OCI-LY7 (cell line): Measurements from ENCODE around the gene TNFSF15. TPM values are rescaled to one million over a fixed set of nuclear protein-coding genes. Genes with fewer than 3 reads are reported as not detected.

ENCODE experiments used
- BruUV-seq: library from RNA; stranded (reverse); fragments of 400-500 nt; replicated peaks from 2 replicates; lab custom pipeline; 2021; lab: Mats Ljungman, UMichigan
- CTCF ChIA-PET: fragments of 300-600 bp; sonication (Branson Sonifier 250); formaldehyde crosslinking; loops from one replicate; lab custom pipeline; 2022; ENCODE audit warnings: antibody characterized with exemption; ENCODE audit not compliant: unreplicated experiment; lab: Charles Lee
- POLR2A ChIA-PET: fragments of 300-600 bp; sonication (Branson Sonifier 250); formaldehyde crosslinking; loops from one replicate; lab custom pipeline; 2022; ENCODE audit warnings: antibody characterized with exemption; lab: Charles Lee
- DNase-seq: peaks from one replicate; pipeline ENCODE4 v3.0.0-alpha.2; 2015; ENCODE audit warnings: low spot score
- H2AFZ ChIP-seq: fragments of 200-600 bp; sonication (generic), shearing (Covaris generic); 2 replicates; pipeline ENCODE4 v1.6.1; 2014; ENCODE audit warnings: mild to moderate bottlenecking, antibody characterized with exemption, low read length, moderate library complexity
- H3K27ac ChIP-seq: fragments of 200-600 bp; sonication (generic); 2 replicates; pipeline ENCODE4 v1.5.1; 2014; ENCODE audit warnings: mixed run types, low read depth, mild to moderate bottlenecking, moderate library complexity, low read length, inconsistent platforms; ENCODE audit not compliant: poor library complexity, severe bottlenecking
- H3K36me3 ChIP-seq: fragments of 200-600 bp; sonication (generic); 2 replicates; pipeline ENCODE4 v1.6.1; 2014; ENCODE audit warnings: mild to moderate bottlenecking, antibody characterized with exemption, low read length, moderate library complexity, mixed read lengths; ENCODE audit not compliant: insufficient read depth
- H3K4me1 ChIP-seq: fragments of 200-600 bp; sonication (generic); 2 replicates; pipeline ENCODE4 v1.5.1; 2014; ENCODE audit warnings: mild to moderate bottlenecking, low read length; ENCODE audit not compliant: insufficient read depth, poor library complexity, severe bottlenecking
- H3K4me2 ChIP-seq: fragments of 200-600 bp; sonication (generic); 2 replicates; pipeline ENCODE4 v1.6.1; 2014; ENCODE audit warnings: mild to moderate bottlenecking, low read length
- H3K4me3 ChIP-seq: fragments of 200-600 bp; sonication (generic); 2 replicates; pipeline ENCODE4 v1.5.1; 2014; ENCODE audit warnings: mild to moderate bottlenecking, low read depth, low read length; ENCODE audit not compliant: poor library complexity, severe bottlenecking
- H3K79me2 ChIP-seq: fragments of 200-600 bp; sonication (generic); 2 replicates; pipeline ENCODE4 v1.6.1; 2016; ENCODE audit warnings: low read depth, mild to moderate bottlenecking, low read length, moderate library complexity, mixed read lengths; ENCODE audit not compliant: insufficient read depth
- H3K9me2 ChIP-seq: fragments of 200-600 bp; sonication (generic); 2 replicates; pipeline ENCODE4 v1.6.1; 2016; ENCODE audit warnings: mild to moderate bottlenecking, low read length, mixed read lengths; ENCODE audit not compliant: insufficient read depth
- H3K9me3 ChIP-seq: fragments of 200-600 bp; sonication (generic); 2 replicates; pipeline ENCODE4 v1.6.1; 2014; ENCODE audit warnings: mild to moderate bottlenecking, mixed run types, low read length, mixed read lengths
- H4K20me1 ChIP-seq: fragments of 200-600 bp; sonication (generic); 2 replicates; pipeline ENCODE4 v1.6.1; 2014; ENCODE audit warnings: mild to moderate bottlenecking, antibody characterized with exemption, low read length, moderate library complexity, mixed read lengths; ENCODE audit not compliant: insufficient read depth
- CTCF ChIP-seq: fragments of 200-600 bp; sonication (generic); conservative IDR thresholded peaks from 2 replicates; pipeline ENCODE4 v1.5.1; 2014; ENCODE audit warnings: mild to moderate bottlenecking, antibody characterized with exemption, low read length, moderate library complexity, mixed read lengths
- EZH2phosphoT487 ChIP-seq: fragments of 200-600 bp; sonication (generic); IDR thresholded peaks from 2 replicates; pipeline ENCODE4 v1.6.1; 2018; ENCODE audit warnings: low read depth, borderline replicate concordance, mild to moderate bottlenecking, mixed run types, antibody characterized with exemption, low read length, moderate library complexity, mixed read lengths
- intact Hi-C: fragments of 100-400 bp; cut with micrococcal nuclease; formaldehyde crosslinking; loops from one replicate; pipeline ENCODE4 v1.10.0; 2022; ENCODE audit not compliant: unreplicated experiment
- total RNA-seq, 2 experiments: library from RNA; depleted of rRNA in 1 of 2; stranded (reverse); fragments of >200 nt in 1 of 2; shearing (Covaris generic) in 1 of 2; gene quantifications; 2 replicates each; pipeline ENCODE4 v1.2.3, GENCODE V29; 2014 to 2022

Gene TNFSF15
- total RNA-seq, 2 experiments from 2014 or later = 0.23 TPM; not detected in 1

GRCh38 chr9:114763220-114763619 is 42.6 kb downstream of the TNFSF15 start:
- Histone ChIP-seq H3K4me1 (no peaks in the 10 kb centered on the region), H3K9me3 (no peaks in the 10 kb centered on the region), H3K4me2 (no peak overlapping the region), H3K36me3 (no peaks in the 10 kb centered on the region), H3K4me3 (no peak overlapping the region), H3K27ac (no peak overlapping the region), H3K79me2 (no peaks in the 10 kb centered on the region), H3K9me2 (no peaks in the 10 kb centered on the region), H4K20me1 (no peaks in the 10 kb centered on the region; the same call in 1 of the 2 replicates), H2AFZ (no peak overlapping the region)
- CTCF ChIA-PET = no interaction called here
- BruUV-seq = no TSS peak
- intact Hi-C loops = no loop called here
- TF ChIP-seq EZH2phosphoT487 (no peak), CTCF (no peak)
- no peak for DNase-seq
- POLR2A ChIA-PET = no interaction called here

GRCh38 chr9:114761523-114761922 is 44.3 kb downstream of the TNFSF15 start:
- H4K20me1 ChIP-seq = no peaks in the 10 kb centered on the region; the same call in 1 of the 2 replicates
- no peak overlapping the region for H3K4me3 ChIP-seq
- H3K4me2 ChIP-seq = no peak overlapping the region
- H2AFZ ChIP-seq = no peak overlapping the region
- H3K4me1 ChIP-seq = no peaks in the 10 kb centered on the region
- no peak for TF ChIP-seq EZH2phosphoT487
- TF ChIP-seq CTCF = no peak
- H3K36me3 ChIP-seq = no peaks in the 10 kb centered on the region
- H3K79me2 ChIP-seq = no peaks in the 10 kb centered on the region
- CTCF ChIA-PET = no interaction called here
- no peaks in the 10 kb centered on the region for H3K9me2 ChIP-seq
- intact Hi-C loops = no loop called here
- POLR2A ChIA-PET = no interaction called here
- no peaks in the 10 kb centered on the region for H3K9me3 ChIP-seq
- DNase-seq = no peak
- no TSS peak for BruUV-seq
- H3K27ac ChIP-seq = no peak overlapping the region

GRCh38 chr9:114759512-114760341 is 46.1 kb downstream of the TNFSF15 start:
- H3K4me3 ChIP-seq = no peak overlapping the region
- POLR2A ChIA-PET = interaction anchor here (1.2 kb wide), 1 partner anchor 147 kb away, joined by 3 read pairs; no protein-coding TSS in a partner anchor
- CTCF ChIA-PET = no interaction called here
- no peak overlapping the region for H3K27ac ChIP-seq
- no peak for DNase-seq
- H3K9me2 ChIP-seq = no peaks in the 10 kb centered on the region
- no peaks in the 10 kb centered on the region for H3K36me3 ChIP-seq
- no peak overlapping the region for H2AFZ ChIP-seq
- no peaks in the 10 kb centered on the region for H3K9me3 ChIP-seq
- H3K79me2 ChIP-seq = no peaks in the 10 kb centered on the region
- no peaks in the 10 kb centered on the region for H3K4me1 ChIP-seq
- no peak overlapping the region for H3K4me2 ChIP-seq
- H4K20me1 ChIP-seq = no peaks in the 10 kb centered on the region; the same call in 1 of the 2 replicates
- intact Hi-C loops = no loop called here
- TF ChIP-seq EZH2phosphoT487 (no peak), CTCF (no peak)
- no TSS peak for BruUV-seq
